ENCODE data around the gene TDRD3.

The TDRD3 gene

GRCh38 chr13:60501236-60501635, 104.2 kb downstream of the TDRD3 start:
- in situ Hi-C loops (cut with MboI; ENCODE audit: low sequenced_read_pairs, unreplicated experiment), result no loop called here
- TF ChIP-seq CTCF (IDR thresholded peaks at IDR 0.05; ENCODE audit: borderline replicate concordance, control extremely low read depth, extremely low read depth, insufficient read depth, missing control alignments), result no peak
- no peak for DNase-seq (ENCODE audit: low spot score)

GRCh38 chr13:60509601-60510386, 112.8 kb downstream of the TDRD3 start:
- in situ Hi-C loops (cut with MboI; ENCODE audit: low sequenced_read_pairs, unreplicated experiment), result no loop called here
- no peak for TF ChIP-seq CTCF (IDR thresholded peaks at IDR 0.05; ENCODE audit: borderline replicate concordance, control extremely low read depth, extremely low read depth, insufficient read depth, missing control alignments)
- DNase-seq (ENCODE audit: low spot score), result no peak

DNA sequence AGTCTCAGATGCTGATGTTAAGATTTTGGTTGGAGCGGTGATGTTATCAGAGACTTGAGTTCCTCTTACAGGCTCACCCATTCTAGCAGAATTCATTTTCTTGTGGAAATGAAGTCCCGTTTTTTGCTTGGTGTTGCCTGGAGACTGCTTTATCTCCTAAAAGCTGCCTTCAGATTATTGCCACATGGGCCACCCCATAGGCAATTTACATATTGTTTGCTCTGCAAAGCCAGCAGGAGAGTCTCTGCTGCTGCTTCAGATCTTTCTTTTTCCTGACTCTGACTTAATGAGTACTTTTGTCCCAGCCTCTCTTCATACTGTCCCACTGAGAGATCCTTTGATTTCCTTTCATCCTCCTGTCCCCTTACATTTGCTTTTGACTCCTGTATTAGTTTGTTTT, 114.6 kb downstream of the TDRD3 start:
- DNase-seq (ENCODE audit: low spot score), result no peak
- in situ Hi-C loops (cut with MboI; ENCODE audit: low sequenced_read_pairs, unreplicated experiment), result no loop called here
- TF ChIP-seq CTCF (IDR thresholded peaks at IDR 0.05; ENCODE audit: borderline replicate concordance, control extremely low read depth, extremely low read depth, insufficient read depth, missing control alignments), result no peak

DNA sequence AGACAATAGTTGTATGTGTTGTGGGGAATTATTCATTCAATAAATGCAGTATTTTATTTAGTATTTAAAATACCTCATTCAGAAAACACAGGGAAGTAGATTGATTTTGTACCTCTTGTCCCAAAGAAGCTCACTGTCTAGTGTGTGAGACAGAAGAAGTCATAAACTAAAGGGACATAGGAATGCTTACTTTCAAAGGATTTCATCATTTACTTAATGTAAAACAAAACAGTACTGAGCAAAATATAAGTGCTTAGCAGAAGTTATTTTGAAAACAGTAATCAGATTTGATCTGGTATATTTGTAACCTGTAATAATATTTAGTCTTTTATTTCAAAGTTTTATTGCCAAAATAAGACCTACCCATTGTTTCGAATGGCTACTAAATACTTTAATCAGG, 117.9 kb downstream of the TDRD3 start:
- no peak for DNase-seq (ENCODE audit: low spot score)
- in situ Hi-C loops (cut with MboI; ENCODE audit: low sequenced_read_pairs, unreplicated experiment), result no loop called here
- TF ChIP-seq CTCF (IDR thresholded peaks at IDR 0.05; ENCODE audit: borderline replicate concordance, control extremely low read depth, extremely low read depth, insufficient read depth, missing control alignments), result no peak

- in situ Hi-C loops (cut with MboI; ENCODE audit: low sequenced_read_pairs, unreplicated experiment), result no loop called here
Measured at GRCh38 chr13:60519496-60519895, 122.5 kb downstream of the TDRD3 start.

DNA sequence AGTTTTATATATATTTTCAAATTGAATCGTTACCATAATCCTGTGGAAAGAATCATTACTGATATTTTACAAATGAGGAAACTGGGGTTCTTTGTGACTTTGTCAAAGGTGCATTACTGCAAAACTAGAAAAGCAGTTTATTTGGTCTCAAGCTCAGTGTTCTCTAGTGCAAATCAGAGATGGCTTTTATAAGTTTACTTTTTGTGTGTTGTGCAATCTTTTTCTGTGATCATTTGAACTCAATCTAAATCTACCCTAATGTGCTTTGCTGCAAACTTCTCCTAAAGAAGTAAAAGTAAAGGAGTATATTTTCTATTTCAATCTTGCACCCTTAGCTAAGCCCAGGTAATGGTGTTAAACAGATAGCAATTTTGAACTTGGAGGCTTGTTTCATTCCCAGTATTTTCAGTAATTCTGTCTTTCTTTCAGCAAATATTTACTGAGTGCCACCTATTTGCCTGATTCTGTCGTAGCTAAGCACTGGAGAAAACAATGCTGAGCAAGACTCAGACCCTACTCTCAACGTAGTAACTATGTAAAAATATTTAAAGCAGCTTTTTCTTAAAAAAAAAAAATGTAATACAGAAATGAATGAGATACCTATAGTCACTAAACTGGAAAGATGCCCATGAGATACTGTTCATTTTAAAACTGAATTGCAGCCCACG, 124.0 kb downstream of the TDRD3 start:
- TF ChIP-seq CTCF (IDR thresholded peaks at IDR 0.05; ENCODE audit: borderline replicate concordance, control extremely low read depth, extremely low read depth, insufficient read depth, missing control alignments), result no peak
- in situ Hi-C loops (cut with MboI; ENCODE audit: low sequenced_read_pairs, unreplicated experiment), result no loop called here

More at GRCh38 chr13:60519496-60519895, 122.5 kb downstream of the TDRD3 start:
- no peak for DNase-seq (ENCODE audit: low spot score)
- TF ChIP-seq CTCF (IDR thresholded peaks at IDR 0.05; ENCODE audit: borderline replicate concordance, control extremely low read depth, extremely low read depth, insufficient read depth, missing control alignments), result no peak

More for the DNA sequence above, 124.0 kb downstream of the TDRD3 start:
- no peak for DNase-seq (ENCODE audit: low spot score)
